T-helper 2 cell treated with Interferon-gamma antibody and Interleukin-4, amounts not matched to agents 5 μg/mL and 100 μg/mL, for 36 hours (primary cell): ENCODE results near the gene MIPOL1.
"Not testable (repeated sequence)": the region's sequence is repeated elsewhere in the genome, so short reads cannot be mapped to it uniquely, and the experiment has no call there.

Experiments used
- DNase-seq: peaks from one replicate; pipeline ENCODE4 v3.0.0; 2021; ENCODE audit warnings: low spot score
- H3K27ac Mint-ChIP-seq: one replicate; pipeline ENCODE4 v1.8.0; 2021; ENCODE audit warnings: mild to moderate bottlenecking, mixed read lengths
- H3K27me3 Mint-ChIP-seq: one replicate; pipeline ENCODE4 v1.8.0; 2021; ENCODE audit warnings: low read depth, mixed read lengths
- H3K36me3 Mint-ChIP-seq: one replicate; pipeline ENCODE4 v1.8.0; 2021; ENCODE audit warnings: low read depth, mixed read lengths
- H3K4me1 Mint-ChIP-seq: one replicate; pipeline ENCODE4 v1.8.0; 2021; ENCODE audit warnings: low read depth, mixed read lengths
- H3K4me3 Mint-ChIP-seq: one replicate; pipeline ENCODE4 v1.8.0; 2022; ENCODE audit warnings: mild to moderate bottlenecking, moderate library complexity, mixed read lengths
- H3K9me3 Mint-ChIP-seq: one replicate; pipeline ENCODE4 v1.8.0; 2021; ENCODE audit warnings: mixed read lengths

Gene MIPOL1

GRCh38 chr14:37198907-37199306, 1.2 kb downstream of the MIPOL1 start:
- peaks cover 16% of the 10 kb centered on the region for H3K27me3 Mint-ChIP-seq
- no peaks in the 10 kb centered on the region for H3K4me1 Mint-ChIP-seq
- no peak for DNase-seq
- no peaks in the 10 kb centered on the region for H3K36me3 Mint-ChIP-seq
- peaks cover 5% of the 10 kb centered on the region for H3K9me3 Mint-ChIP-seq
- no peak overlapping the region for H3K27ac Mint-ChIP-seq
- H3K4me3 Mint-ChIP-seq = no peak overlapping the region

- Mint-ChIP-seq H3K36me3 (no peaks in the 10 kb centered on the region), H3K27me3 (peaks cover 13% of the 10 kb centered on the region), H3K4me1 (no peaks in the 10 kb centered on the region), H3K4me3 (no peak overlapping the region), H3K27ac (no peak overlapping the region), H3K9me3 (peaks cover 10% of the 10 kb centered on the region)
- DNase-seq = no peak
Observed at GRCh38 chr14:37201724-37202123, 4.0 kb downstream of the MIPOL1 start.

GRCh38 chr14:37202265-37202664, 4.5 kb downstream of the MIPOL1 start:
- DNase-seq = no peak
- Mint-ChIP-seq H3K27ac (no peak overlapping the region), H3K36me3 (no peaks in the 10 kb centered on the region), H3K4me3 (no peak overlapping the region), H3K9me3 (peaks cover 8% of the 10 kb centered on the region), H3K4me1 (no peaks in the 10 kb centered on the region), H3K27me3 (peaks cover 12% of the 10 kb centered on the region)

GRCh38 chr14:37202812-37203211, 5.1 kb downstream of the MIPOL1 start:
- Mint-ChIP-seq H3K4me3 (no peak overlapping the region), H3K9me3 (peaks cover 5% of the 10 kb centered on the region), H3K4me1 (no peaks in the 10 kb centered on the region), H3K36me3 (no peaks in the 10 kb centered on the region), H3K27me3 (peaks cover 8% of the 10 kb centered on the region), H3K27ac (no peak overlapping the region)
- no peak for DNase-seq

- Mint-ChIP-seq H3K36me3 (no peaks in the 10 kb centered on the region), H3K4me3 (no peak overlapping the region), H3K9me3 (peaks cover 5% of the 10 kb centered on the region), H3K27ac (no peak overlapping the region), H3K27me3 (peaks cover 3% of the 10 kb centered on the region), H3K4me1 (no peaks in the 10 kb centered on the region)
- no peak for DNase-seq
Observed at GRCh38 chr14:37203423-37203822, 5.7 kb downstream of the MIPOL1 start.

GRCh38 chr14:37205623-37206605, 8.2 kb downstream of the MIPOL1 start:
- not testable (repeated sequence) for H3K36me3 Mint-ChIP-seq, H3K4me3 Mint-ChIP-seq, H3K27me3 Mint-ChIP-seq

GRCh38 chr14:37209617-37210016, 11.9 kb downstream of the MIPOL1 start:
- not testable (repeated sequence) for H3K27ac Mint-ChIP-seq, H3K4me3 Mint-ChIP-seq, H3K27me3 Mint-ChIP-seq, DNase-seq, H3K36me3 Mint-ChIP-seq, H3K4me1 Mint-ChIP-seq, H3K9me3 Mint-ChIP-seq

More at GRCh38 chr14:37205623-37206605, 8.2 kb downstream of the MIPOL1 start:
- not testable (repeated sequence) for H3K27ac Mint-ChIP-seq, H3K4me1 Mint-ChIP-seq, DNase-seq, H3K9me3 Mint-ChIP-seq

- Mint-ChIP-seq H3K36me3 (no peaks in the 10 kb centered on the region), H3K9me3 (no peaks in the 10 kb centered on the region), H3K27ac (no peak overlapping the region)
Observed at GRCh38 chr14:37210448-37210847, 12.7 kb downstream of the MIPOL1 start.

GRCh38 chr14:37213016-37213415, 15.3 kb downstream of the MIPOL1 start:
- Mint-ChIP-seq H3K4me3 (no peak overlapping the region), H3K36me3 (no peaks in the 10 kb centered on the region), H3K4me1 (no peaks in the 10 kb centered on the region), H3K27ac (no peak overlapping the region), H3K27me3 (no peaks in the 10 kb centered on the region), H3K9me3 (no peaks in the 10 kb centered on the region)
- DNase-seq = no peak

More at GRCh38 chr14:37210448-37210847, 12.7 kb downstream of the MIPOL1 start:
- Mint-ChIP-seq H3K27me3 (no peaks in the 10 kb centered on the region), H3K4me1 (no peaks in the 10 kb centered on the region), H3K4me3 (no peak overlapping the region)
- no peak for DNase-seq

- Mint-ChIP-seq H3K27me3 (no peaks in the 10 kb centered on the region), H3K9me3 (no peaks in the 10 kb centered on the region), H3K27ac (no peak overlapping the region)
Observed at GRCh38 chr14:37215345-37215744, 17.6 kb downstream of the MIPOL1 start.

GRCh38 chr14:37221073-37221472, 23.3 kb downstream of the MIPOL1 start:
- no peaks in the 10 kb centered on the region for H3K27me3 Mint-ChIP-seq

More at GRCh38 chr14:37215345-37215744, 17.6 kb downstream of the MIPOL1 start:
- Mint-ChIP-seq H3K36me3 (no peaks in the 10 kb centered on the region), H3K4me1 (no peaks in the 10 kb centered on the region), H3K4me3 (no peak overlapping the region)
- no peak for DNase-seq

GRCh38 chr14:37223947-37224474, 26.3 kb downstream of the MIPOL1 start:
- H3K9me3 Mint-ChIP-seq = peaks cover 15% of the 10 kb centered on the region
- no peak overlapping the region for H3K4me3 Mint-ChIP-seq
- no peaks in the 10 kb centered on the region for H3K36me3 Mint-ChIP-seq
- H3K4me1 Mint-ChIP-seq = no peaks in the 10 kb centered on the region
- no peak overlapping the region for H3K27ac Mint-ChIP-seq
- H3K27me3 Mint-ChIP-seq = no peaks in the 10 kb centered on the region
- DNase-seq = no peak

More at GRCh38 chr14:37221073-37221472, 23.3 kb downstream of the MIPOL1 start:
- no peak overlapping the region for H3K27ac Mint-ChIP-seq
- no peak overlapping the region for H3K4me3 Mint-ChIP-seq
- no peak for DNase-seq
- H3K4me1 Mint-ChIP-seq = no peaks in the 10 kb centered on the region
- peaks cover 12% of the 10 kb centered on the region for H3K9me3 Mint-ChIP-seq
- H3K36me3 Mint-ChIP-seq = no peaks in the 10 kb centered on the region

- not testable (repeated sequence) for H3K4me3 Mint-ChIP-seq, H3K27me3 Mint-ChIP-seq, DNase-seq, H3K36me3 Mint-ChIP-seq, H3K4me1 Mint-ChIP-seq, H3K27ac Mint-ChIP-seq
- peaks cover 15% of the 10 kb centered on the region for H3K9me3 Mint-ChIP-seq
Observed at GRCh38 chr14:37225668-37226067, 27.9 kb downstream of the MIPOL1 start.

- DNase-seq = no peak
- Mint-ChIP-seq H3K36me3 (no peaks in the 10 kb centered on the region), H3K9me3 (peaks cover 6% of the 10 kb centered on the region), H3K4me3 (no peak overlapping the region), H3K27me3 (no peaks in the 10 kb centered on the region), H3K27ac (no peak overlapping the region), H3K4me1 (no peaks in the 10 kb centered on the region)
Observed at GRCh38 chr14:37230551-37231194, 32.9 kb downstream of the MIPOL1 start.
